Medulla oblongata (tissue), 1 donor: ENCODE measurements around the gene IFT80.
"Not testable (repeated sequence)": the region's sequence is repeated elsewhere in the genome, so short reads cannot be mapped to it uniquely, and the experiment has no call there.

Experiments
- DNase-seq: peaks from one replicate; pipeline ENCODE4 v3.0.0-alpha.2; 2015; ENCODE audit errors: extremely low spot score

Gene IFT80

DNA sequence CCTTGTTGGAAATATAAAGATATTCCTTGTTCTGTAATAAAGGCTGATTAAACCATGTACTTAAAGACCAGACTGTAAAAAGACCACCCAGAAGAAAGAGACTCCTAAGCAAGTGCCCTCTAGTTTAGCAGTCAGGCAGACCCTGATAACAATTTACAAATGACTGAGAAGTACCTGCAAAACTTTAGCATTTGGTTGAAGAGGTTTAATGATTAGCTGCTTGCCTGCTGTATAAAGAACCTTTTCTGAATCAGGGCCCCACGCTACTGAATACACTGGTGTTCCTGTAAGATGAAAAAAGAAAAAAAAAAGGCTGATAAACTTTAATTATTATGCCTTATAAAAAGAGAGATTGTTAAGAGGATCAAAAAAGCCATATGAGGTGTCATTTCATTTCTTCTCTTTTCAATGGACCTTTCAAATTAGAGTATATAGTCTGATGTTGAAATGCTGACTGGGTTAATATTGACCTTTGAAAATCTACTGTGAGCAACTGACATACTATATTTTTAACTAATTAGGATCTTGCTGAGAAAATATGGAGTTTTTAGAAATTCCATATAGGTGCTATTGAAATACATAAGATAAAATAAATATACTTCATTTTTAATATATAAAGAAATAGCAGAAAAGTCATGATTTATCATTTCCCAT is 33.0 kb downstream of the IFT80 start:
- DNase-seq, result no peak

DNA sequence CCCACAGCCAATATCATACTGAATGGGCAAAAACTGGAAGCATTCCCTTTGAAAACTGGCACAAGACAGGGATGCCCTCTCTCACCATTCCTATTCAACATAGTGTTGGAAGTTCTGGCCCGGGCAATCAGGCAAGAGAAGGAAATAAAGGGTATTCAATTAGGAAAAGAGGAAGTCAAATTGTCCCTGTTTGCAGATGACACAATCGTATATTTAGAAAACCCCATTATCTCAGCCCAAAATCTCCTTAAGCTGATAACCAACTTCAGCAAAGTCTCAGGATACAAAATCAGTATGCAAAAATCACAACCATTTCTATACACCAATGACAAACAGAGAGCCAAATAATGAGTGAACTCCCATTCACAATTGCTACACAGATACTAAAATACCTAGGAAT is 36.1 kb downstream of the IFT80 start:
- DNase-seq, result not testable (repeated sequence)

DNA sequence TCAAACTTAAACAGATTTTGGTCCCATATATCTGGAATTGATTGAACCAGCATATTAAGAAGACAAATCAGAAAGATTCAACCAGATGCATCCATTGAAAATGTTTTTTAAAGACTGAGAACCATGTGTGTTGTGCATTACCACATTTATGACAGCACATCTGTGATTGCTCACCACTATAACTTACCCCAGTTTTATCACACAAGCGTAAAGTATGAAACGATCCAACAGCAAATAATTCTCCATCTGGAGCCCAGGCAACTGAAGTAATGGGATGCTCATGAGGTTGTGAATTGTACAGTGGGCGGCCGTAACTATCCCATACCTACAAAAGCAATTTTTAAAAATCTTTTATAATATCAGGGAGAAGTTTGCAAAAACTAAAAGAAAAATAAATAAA is 43.2 kb downstream of the IFT80 start:
- DNase-seq, result no peak

DNA sequence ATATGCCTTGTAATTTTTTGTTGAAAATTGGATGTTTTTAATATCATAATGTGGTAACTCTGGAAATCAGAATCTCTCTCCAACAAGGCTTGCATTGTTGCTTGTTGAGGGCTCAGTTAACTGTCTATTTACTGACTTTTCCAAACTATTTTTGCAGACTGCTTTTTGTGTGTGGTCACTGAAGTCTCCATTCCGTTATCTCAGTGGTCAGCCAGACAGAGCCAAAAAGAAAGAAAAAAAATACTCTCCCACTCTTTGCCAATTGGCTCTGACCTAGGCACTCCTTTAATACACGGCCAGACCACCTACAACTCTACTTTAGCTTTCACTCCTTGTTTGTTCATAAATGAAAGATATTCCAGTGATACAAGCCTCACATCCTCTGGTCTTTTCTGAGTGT is 52.5 kb downstream of the IFT80 start:
- no peak for DNase-seq

DNA sequence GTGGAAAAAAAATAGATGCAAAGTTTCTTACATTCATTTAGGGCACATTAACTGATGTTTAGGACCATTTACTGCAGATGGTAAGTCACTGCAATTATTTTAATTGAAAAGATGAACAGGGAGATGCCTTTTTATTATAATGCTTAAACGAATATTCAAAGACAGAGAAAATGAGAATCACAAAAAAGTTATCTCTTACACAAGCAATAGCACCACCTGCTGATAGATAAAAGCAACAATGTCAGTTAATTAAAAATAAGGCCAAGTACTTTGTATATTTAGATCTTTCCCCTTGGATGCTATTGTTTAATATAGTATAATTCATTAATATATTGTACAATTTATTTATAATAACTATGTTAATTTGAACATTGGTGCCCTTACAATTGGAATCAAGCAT is 55.9 kb downstream of the IFT80 start:
- DNase-seq, result peak; percentile 36

DNA sequence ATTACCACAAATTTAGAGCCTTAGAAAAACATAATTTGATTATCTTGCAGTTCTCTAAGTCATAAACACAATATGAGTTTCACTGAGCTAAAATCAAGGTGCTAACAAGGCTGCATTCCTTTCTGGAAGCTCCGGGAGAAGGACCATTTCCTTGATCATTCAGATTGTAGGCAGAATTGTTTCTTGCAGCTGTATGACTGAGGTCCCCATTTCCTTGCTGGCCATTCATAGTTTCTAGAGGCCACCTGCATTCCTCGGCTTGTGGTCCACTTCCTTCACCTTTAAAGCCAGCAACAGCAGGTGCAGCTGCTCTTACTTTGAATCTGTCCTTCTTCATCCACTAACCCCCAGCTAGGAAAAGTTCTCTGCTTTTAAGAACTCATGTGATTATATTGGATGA is 58.7 kb downstream of the IFT80 start:
- DNase-seq, result no peak

DNA sequence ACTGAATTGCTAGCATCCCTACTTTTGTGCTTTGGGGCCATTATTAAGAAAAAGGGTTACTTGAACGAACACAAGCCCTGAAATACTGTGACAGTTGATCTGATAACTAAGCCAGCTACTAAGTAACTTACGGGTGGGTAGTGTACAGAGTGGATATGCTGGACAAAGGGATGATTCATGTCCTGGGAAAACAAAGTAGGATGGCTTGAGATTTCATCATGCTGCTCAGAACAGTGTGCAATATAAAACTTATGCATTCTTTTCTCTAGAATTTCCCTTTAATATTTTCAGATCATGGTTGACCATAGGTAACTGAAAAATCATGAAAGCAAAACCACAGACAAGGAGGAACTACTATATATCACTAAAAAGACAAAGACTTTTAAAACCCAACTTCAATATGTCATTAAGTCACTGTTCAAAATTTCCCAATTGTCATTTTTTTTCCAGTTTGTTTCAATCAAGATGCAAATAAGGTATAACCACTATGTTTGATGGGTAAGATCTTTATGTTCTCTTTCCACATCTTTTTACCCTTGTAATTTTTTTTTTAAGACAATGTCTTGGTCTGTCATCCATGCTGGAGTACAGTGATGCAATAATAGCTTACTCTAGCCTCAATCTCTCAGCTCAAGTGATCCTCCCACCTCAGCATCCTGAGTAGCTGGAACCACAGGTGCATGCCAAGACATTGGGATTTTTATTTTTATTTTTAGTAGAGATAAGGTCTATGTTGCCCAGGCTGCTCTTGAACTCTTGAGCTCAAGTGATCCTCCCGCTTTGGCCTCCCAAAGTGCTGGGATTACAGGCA is 67.7 kb downstream of the IFT80 start:
- DNase-seq, result peak; percentile 6

DNA sequence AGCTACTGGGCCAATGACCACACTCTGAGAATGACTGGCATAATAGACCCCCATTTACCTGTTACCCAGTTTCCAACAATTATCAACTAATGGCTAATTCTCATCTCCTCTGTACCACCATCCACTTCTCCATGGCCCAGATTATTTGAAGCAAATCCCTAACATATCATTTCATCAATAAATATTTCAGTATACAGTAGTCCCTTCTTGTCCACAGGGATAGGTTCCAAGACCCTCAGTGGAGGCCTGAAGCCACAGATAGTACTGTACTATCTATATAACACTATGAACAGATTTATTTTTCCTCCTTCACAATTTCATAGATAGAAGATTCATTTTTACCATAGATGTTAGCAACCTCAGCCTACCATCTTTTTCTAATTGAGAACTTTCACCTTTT is 68.3 kb downstream of the IFT80 start:
- no peak for DNase-seq

DNA sequence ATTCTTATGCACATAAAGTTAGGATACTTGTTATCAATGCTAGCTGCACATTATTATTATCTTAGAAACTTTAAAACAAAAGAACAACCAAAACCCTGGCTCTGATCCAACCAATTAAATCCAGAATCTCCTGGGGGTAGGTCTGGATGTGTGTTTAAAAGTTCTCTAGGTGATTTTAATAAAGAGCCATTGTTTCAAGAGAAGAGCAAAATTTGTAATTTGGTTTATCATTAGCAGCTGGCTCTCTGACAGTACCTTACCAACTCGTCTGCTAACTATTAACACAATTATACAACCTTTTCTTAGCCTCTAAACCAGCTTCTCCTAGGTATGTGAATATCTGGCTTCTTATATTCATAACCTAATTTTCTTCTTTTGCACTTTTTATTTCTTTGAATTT is 68.9 kb downstream of the IFT80 start:
- DNase-seq, result no peak

DNA sequence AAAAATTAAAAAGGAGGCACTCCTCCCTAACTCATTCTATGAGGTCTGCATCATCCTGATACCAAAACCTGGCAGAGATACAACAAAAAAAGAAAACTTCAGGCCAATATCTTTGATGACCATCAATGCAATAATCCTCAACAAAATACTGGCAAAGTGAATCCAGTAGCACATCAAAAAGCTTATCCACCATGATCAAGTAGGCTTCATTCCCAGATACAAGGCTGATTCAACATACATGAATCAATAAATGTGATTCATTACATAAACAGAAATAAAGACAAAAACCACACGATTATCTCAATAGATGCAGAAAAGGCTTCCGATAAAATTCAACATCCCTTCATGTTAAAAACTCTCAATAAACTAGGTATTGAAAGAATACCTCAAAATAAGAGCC is 72.7 kb downstream of the IFT80 start:
- DNase-seq, result not testable (repeated sequence)

DNA sequence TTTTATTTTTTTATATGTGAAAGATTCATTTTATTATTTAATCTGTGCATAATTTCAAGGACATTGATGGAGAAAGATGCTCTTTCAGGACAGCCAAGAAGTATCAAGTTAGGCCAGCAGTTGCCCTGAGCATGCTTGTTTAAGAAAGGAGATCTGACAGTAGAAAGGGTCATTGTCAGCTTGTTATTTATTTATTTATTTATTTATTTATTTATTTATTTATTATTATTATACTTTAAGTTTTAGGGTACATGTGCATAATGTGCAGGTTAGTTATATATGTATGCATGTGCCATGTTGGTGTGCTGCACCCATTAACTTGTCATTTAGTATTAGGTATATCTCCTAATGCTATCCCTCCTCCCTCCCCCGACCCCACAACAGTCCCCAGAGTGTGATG is 77.2 kb downstream of the IFT80 start:
- DNase-seq, result not testable (repeated sequence)

DNA sequence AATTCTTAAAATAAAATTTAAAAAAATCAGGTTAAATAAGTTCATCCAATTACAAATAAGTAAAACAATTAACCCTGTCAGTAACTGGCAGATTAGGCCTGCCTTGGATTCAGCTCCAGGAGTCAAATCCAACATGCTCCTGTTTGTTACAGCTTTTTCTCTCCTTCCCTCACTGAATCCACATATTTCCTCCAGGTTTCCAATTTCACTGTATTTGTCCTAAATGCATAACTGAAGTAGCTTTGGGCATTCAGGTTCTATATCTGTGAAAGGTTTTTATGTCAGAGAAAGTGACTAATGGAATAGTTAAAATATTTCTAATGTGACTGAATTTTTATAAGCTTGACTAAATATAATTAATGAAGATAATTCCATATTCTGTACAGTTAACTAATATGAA is 79.7 kb downstream of the IFT80 start:
- no peak for DNase-seq

DNA sequence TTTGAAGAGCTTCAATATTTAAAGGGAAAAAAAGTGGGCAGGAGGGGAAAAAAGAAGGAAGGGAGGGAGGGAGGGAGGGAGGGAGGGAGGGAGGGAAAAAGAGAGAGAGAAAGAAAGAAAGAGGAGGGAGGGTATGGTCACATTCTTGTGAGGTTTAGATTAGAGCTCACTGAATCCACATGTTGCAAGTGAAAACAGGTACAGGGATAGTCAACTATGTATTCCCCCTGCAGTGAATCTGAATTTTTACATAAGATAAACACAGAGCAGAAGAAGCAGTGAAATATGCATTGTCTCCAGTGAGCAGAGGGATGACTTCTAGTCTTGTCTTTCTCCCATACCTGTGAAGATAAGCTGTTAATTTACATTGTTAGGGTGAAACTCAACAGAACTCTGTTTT is 84.0 kb downstream of the IFT80 start:
- no peak for DNase-seq

DNA sequence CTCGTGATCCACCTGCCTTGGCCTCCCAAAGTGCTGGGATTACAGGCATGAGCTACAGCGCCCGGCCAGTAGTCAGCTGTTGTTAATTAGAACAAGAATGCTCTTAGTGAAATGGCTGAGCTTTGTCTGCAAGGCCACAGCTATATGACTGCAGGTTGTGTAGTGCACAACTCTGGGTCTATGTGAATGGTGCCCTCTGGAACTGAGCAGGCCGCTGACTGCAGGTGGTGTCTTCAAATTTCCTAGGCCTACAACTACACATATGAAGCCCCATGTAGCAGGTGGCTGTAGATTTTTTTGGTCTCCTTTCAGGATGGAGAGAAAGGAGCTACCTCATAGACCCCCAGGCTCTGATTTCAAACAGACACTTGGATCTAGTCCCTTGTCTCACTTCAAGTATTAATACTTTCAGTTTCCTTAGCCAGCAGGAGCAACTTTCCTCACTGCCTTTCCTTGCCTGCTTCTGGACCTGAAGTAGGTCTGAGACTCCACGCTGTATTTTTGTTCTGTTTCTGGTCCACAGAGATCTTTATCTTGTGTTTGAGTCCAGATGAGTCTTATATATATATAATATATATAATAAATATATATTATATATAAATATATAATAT is 86.9 kb downstream of the IFT80 start:
- DNase-seq, result no peak

DNA sequence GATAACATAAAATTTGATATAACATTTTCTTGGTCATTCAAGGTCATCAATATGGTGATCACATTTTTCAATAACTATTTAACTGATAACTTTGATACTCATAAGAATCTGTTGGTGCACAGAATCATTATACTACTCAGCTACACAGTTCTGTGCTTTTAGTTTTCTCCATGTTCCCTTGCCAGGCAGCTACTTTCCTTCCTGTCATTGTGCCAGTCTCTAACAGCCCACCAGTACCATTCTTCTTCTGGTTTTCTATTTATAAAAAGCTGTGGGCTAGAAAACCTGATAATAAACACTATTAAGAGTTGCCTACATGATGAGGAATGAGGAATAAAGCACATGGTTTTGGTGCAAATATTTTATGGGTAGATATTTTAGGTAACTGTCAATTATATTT is 96.2 kb downstream of the IFT80 start:
- no peak for DNase-seq

DNA sequence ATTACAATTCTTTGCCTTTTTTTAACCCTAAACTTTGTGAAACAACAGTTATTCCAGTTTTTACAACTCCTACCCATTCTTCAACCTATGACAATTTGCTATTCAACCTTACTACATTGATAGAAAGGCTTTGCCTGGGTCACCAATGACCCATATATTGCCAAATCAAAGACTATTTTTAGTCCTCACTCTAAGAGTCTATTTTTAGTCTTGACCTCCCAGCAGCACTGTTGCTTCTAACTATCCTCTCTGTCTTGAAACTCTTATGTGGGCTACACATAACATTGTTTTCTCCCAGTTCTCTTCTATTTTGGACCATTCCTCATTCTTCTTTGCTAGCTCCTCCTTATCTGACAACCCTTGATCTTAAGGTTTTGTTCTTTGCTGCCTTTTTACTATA is 102.4 kb downstream of the IFT80 start:
- no peak for DNase-seq

DNA sequence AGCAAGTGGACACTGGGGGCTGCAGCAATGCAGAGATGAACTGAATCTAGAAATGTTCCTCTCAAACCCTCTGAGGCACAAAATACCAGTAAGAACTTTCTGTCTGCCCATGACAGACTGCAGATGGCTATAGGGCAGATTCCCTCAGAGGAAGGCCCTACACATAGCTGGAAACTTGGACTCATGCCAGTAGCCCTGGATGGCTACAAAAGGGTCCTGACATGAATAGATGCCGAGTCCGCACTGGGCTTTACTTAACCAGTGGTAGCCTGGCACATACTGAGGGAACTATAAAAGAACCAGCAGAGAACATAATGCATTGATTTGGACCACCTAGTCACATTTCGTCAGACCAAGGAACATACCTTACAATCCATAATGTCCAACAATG is 107.1 kb downstream of the IFT80 start:
- DNase-seq, result no peak

DNA sequence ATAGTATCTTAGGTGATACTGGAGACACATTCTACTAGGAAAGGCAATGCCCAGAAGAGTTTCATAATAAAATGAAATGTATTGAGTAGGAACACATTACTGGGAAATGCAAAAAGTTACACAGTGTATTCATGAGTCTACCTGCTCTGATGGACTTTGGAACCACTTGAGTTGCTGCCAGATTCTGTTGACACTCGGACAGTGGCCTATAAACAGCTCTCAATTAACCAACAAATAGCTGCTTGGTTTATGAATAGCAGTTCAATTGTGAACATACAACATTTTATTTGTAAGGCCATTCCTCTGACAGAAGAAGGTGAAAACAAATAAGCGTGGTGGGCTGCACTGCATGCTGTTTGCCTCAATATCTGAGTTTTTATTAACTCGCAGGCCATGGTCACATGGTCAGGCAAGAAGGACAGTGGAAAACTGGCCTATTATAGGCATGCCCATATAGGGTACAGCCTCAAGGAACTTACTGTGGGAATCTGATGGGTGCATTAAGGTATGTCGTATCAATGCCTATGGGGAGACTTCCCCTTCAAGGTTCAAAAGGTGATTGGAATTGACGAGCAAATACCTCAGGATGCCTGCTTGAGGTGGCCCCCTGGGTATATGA is 107.6 kb downstream of the IFT80 start:
- no peak for DNase-seq

DNA sequence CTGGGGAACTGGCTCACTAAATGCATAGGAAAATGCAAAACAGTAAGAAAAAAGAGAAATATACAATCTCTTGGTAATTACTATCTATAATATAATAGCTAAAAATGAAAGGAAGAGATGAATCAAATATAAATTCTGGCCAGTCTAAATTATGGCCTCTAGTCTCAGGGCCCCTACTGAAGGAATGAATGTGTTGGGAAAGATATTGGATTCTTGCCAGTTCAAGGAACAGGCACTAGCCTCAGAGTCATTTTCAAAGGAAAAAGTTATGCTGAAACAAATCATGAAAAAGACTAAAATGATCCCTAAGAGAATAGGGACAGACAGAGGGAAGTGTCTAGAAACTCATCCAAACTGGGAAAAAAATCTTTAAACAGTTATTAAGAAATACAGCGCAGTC is 111.4 kb downstream of the IFT80 start:
- no peak for DNase-seq

DNA sequence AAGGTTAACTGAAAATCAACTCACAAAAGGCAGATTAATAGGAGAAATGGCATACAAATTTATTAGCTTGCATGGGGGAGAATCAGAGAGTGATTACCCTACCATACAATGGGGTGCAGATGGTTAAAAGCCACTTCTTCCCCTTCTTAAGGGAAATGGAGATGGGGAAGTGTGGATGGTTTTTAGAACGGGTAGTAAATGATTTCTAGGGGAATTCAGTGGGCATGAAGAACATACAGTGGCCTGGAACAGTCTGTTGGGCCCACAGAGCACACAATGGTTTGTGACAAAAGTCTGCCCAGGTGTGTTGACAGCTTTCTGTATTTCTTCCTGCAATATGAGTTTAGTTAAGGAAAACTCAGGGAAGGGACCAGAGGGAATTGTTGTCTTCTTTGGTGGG is 112.8 kb downstream of the IFT80 start:
- DNase-seq, result no peak

DNA sequence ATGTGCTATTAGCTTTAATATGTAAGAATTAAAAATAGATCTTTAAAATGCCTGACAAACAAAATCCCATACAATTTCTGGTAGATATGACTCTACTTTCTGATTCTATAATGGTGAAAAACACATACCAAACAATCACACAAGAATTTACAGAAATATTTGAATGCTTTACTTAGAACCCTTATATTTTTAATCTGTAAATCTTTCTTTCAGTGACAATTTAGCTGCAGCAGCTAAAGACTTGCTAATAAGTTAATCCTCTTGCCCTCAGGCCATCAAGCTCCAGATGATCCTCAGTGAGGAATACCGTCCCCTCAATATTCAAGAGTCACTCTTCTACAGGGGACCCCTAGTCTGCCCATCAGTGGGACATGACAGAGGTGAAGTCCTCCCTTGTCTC is 118.2 kb downstream of the IFT80 start:
- DNase-seq, result no peak

DNA sequence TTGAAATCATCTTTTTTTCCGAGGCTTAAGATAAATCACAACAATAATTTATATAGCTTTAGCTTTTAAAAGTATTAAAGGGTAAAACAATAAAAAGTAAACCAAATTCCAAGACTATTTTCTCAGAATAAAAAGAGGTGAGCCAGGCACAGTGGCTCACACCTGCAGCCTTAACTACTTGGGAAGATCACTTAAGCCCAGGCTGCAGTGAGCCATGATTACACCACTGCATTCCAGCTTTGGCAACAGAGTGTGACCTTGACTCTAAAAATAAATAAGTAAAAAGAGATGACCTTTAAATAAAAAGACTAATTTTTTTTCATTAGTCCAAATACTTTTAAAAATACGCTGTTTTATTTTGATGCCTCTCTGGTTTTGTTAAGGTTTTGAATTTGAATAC is 119.4 kb downstream of the IFT80 start:
- no peak for DNase-seq

DNA sequence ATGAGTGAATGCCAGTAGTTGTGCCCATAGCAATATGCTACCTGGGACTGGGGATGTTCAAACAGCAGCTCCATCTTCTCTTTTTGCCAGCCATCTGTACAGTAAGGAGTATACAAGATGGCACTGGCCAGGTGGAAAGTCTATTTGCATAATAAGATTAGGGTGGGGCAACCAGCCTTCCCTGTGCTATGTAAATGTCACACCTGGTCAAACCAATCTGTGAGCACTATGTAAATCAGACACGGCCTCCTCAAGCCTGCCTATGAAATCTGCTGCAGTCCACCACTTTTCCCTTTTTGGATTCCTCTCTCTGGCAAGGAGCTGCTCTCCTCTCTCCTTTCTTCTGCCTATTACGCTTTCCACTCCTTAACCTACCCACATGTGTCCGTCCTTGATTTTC is 120.8 kb downstream of the IFT80 start:
- DNase-seq, result no peak
